GM18505 (cell line): ENCODE results near the gene TMEM179.

Experiments
- ATAC-seq: cut with Tn5 transposase; IDR thresholded peaks from one replicate; pipeline ENCODE4 v1.9.1; 2021; ENCODE audit not compliant: unreplicated experiment
- POLR2A ChIP-seq: IDR thresholded peaks from 4 replicates; pipeline ENCODE4 v1.6.1; 2011; ENCODE audit warnings: borderline replicate concordance; ENCODE audit not compliant: insufficient read depth, insufficient read length; ENCODE audit errors: extremely low read depth

The TMEM179 gene

DNA sequence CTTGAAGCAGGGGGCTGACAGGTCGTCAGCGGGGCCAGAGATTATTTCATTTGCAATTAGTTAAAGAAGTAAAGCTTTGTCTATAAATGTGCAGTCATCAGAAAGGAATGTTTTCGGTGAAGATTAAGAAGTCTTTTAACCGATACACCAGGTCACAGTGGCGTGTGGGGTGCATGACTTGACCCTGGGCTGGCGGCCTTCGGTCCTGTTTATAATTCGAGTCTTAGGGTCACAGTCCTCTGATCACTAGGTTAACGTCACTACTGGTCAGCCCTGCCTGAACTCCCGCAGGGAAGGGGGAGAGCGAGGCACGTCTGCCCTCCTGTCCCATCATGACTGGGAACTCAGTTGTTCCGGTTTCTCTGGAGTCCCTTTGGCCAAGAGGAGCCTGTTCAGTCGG lies 30.0 kb downstream of the TMEM179 start:
- TF ChIP-seq POLR2A, result no peak
- no peak for ATAC-seq

- no peak for TF ChIP-seq POLR2A
- ATAC-seq, result no peak
Measured at GRCh38 chr14:104573930-104574329, 30.6 kb downstream of the TMEM179 start.

GRCh38 chr14:104572668-104573067 lies 31.9 kb downstream of the TMEM179 start:
- no peak for ATAC-seq
- no peak for TF ChIP-seq POLR2A

DNA sequence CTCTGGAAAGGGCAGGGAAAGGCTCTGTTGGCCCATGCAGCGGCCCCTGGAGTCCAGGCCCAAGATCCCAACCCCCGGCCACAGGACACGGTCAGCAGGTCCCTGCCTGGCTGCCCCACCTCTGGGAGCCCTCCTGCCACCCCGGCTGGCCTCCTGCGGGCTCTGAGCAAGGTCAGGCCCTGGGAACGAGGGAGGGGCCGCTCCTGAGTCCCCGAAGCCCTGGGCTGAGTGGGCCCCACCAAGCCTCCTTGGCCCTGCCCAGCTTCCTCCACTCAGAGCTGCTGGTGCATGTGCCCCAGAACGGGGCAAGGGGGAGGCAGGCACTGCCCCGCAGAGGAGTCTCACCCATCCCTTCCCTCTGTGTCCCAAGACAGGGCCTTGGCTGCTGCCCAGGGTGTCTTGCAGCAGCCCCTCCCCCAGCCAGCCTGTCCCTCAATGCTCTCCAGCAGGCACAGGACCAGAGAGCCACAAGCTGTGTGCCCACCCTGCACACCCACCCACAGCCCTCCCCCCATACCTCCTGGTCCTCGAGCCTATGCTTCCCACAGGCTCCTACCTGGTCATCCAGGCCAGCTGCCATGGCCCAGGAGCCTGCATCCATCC lies 32.4 kb downstream of the TMEM179 start:
- TF ChIP-seq POLR2A, result no peak
- ATAC-seq, result no peak

- no peak for TF ChIP-seq POLR2A
- ATAC-seq, result no peak
Measured at GRCh38 chr14:104571246-104571645, 33.3 kb downstream of the TMEM179 start.

DNA sequence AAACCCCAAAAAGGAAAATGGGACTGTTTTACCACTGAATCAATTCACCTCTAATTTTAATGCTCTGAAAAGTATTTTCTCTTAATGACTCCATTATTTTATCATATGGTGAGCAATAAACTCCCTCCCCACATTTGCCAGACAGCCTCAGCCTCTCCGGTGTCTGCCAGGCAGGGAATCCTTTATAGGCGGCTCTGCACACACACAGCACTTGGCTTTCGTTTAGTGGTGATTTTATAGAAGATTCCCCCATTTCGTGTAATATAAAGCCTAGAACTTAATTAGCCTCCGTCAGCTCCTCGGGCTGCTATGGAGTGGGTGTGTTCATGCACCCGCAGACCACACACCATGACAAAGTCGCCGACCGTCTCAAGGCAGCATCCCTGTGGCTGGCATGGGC lies 35.1 kb downstream of the TMEM179 start:
- no peak for ATAC-seq
- no peak for TF ChIP-seq POLR2A

DNA sequence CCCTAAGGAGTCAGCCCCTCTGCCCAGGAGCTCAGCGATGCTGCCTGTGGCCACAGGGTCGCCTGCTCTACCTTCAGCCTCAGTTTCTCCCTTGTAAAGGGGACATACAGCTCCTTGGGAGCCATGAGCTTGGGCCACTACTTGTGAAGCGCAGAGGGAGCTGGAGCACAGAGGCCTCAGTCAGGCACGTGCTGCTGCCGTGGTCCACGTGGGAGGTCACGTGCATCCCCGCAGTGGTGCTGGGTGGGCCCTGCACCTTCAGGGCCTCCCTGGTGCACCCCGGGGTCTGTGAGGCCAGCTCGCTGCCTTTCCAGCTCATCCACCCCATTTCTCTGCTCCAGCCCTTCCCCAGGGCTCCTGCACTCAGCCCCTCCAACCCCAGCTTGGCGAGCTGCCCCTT lies 36.0 kb downstream of the TMEM179 start:
- ATAC-seq, result no peak
- no peak for TF ChIP-seq POLR2A

- TF ChIP-seq POLR2A, result no peak
- ATAC-seq, result no peak
Measured at GRCh38 chr14:104567957-104568225, 36.7 kb downstream of the TMEM179 start.

DNA sequence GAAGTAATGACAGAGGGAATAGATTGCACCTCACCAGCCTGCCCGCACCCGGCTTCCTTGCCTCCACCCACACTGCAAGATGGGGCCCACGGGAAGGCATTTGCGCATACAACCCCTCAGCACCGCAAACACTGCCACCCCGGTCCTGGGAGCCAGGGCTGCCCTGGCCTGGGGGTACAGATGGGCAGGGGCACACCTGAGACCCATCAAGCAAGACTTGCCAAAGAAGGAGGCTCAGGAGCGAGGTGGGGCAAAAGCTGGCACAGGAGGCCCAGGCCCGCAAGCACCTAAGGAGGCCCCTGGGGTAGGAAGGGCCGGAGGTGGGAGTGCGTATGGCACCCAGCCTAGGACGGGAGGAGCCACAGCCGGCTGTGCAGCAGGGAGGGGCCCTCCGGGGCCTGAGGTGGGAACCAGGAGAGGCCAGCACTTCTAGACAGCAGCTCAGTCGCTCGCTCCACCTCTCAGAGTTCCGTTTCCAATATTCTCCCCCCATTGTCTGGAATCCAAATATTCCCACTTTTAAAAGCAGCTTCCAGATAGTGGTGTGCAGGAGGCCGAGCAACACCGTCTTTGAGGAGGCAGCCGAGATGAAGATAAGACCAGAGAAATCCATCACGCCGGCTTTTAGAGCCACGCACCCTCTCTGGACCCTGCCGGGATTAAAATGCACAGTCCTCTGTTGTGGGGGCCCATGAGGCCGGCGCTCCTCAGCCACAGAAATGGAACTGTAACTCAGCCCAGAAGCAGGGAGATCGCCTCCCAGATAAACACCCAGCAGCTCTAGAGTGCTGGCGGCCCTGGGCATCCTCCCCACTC lies 37.2 kb downstream of the TMEM179 start:
- no peak for TF ChIP-seq POLR2A
- ATAC-seq, result no peak

GRCh38 chr14:104564744-104565679 lies 39.6 kb downstream of the TMEM179 start:
- no peak for ATAC-seq
- TF ChIP-seq POLR2A, result no peak

DNA sequence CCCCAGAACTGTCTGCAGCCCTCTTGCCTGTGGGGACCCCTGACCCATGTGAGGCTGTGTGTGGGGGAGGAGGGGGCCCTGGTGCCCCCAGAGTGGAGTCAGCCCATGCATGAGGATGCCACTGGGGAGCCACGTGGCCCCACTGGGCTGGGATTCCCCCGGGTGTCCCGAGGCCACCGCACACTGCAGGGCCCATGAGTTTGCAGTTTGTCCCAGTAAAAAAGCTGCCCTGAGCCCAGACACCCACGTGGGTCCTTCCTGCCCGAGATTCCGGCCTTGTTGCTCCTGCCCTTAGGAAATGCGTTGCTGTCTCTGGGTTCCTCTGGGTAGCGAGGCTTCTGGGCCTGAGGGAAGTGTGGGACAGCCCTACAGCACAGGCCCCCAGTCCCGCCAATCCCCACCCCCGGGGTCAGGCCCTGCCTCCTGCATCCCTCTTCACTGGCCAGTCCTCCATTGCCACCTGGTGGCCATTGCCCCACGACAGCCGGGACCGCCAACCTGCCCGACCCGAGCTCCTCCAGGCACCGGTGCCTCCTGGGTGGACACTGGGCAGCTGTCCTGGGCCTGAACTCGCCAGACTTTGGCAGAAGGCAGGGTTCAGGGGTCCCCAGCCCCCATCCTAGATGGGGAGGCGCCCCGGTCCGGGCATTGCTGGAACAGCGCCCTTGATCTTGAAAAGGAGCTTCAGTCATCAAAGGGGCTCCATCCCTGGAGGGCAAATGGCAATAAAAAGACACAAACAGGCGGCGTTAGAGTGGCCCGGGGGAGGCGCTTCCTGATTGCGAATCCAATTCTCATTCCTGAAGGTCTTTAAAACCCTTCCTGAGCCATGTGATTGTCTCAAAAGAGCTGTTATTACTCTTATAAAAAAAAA lies 40.6 kb downstream of the TMEM179 start:
- ATAC-seq, result no peak
- TF ChIP-seq POLR2A, result no peak

- no peak for ATAC-seq
- no peak for TF ChIP-seq POLR2A
Measured at GRCh38 chr14:104563191-104563741, 41.3 kb downstream of the TMEM179 start.
